Sigmoid colon (tissue), 7 donors: Measurements from ENCODE around the gene MSH5. TPM values are rescaled to one million over a fixed set of nuclear protein-coding genes. Genes with fewer than 3 reads are reported as not detected.
"Not testable (repeated sequence)": the region's sequence is repeated elsewhere in the genome, so short reads cannot be mapped to it uniquely, and the experiment has no call there.

Source experiments
- DNase-seq: peaks from one replicate; pipeline ENCODE4 v3.0.0-alpha.2; 2019
- H3K27ac ChIP-seq, 4 donors: fragments of 200-600 bp; sonication (generic); one replicate each; pipeline ENCODE4 v1.5.1; 2016 to 2019; ENCODE audit warnings: mild to moderate bottlenecking in 1 of 4
- H3K27me3 ChIP-seq, 3 donors: fragments of 200-600 bp; sonication (generic); one replicate each; pipeline ENCODE4 v1.5.1; 2019; ENCODE audit warnings: mild to moderate bottlenecking in 1 of 3
- H3K36me3 ChIP-seq, 4 donors: fragments of 200-600 bp; sonication (generic); one replicate each; pipeline ENCODE4 v1.5.1; 2016 to 2019
- H3K4me1 ChIP-seq, 4 donors: fragments of 200-600 bp; sonication (generic); one replicate each; pipeline ENCODE4 v1.5.1; 2017 to 2019
- H3K4me3 ChIP-seq, 4 donors: fragments of 200-600 bp; sonication (generic); one replicate each; pipeline ENCODE4 v1.5.1; 2017 to 2019; ENCODE audit warnings: mild to moderate bottlenecking in 2 of 4, moderate library complexity in 1 of 4
- H3K9me3 ChIP-seq, 4 donors: fragments of 200-600 bp in 3 of 4; sonication (generic) in 3 of 4; one replicate each; pipeline versions ENCODE4 v1.5.1 to v1.6.1; 2013 to 2019
- CTCF ChIP-seq, 4 experiments: fragments of 450-650 bp in 3 of 4; fragments of 200-600 bp in 1 of 4; IDR thresholded peaks; one replicate each; pipeline ENCODE4 v1.5.1; 2016 to 2019; ENCODE audit warnings: antibody characterized with exemption in 4 of 4, mild to moderate bottlenecking in 3 of 4, moderate library complexity in 2 of 4
- EP300 ChIP-seq, 4 donors: sonication (generic); formaldehyde crosslinking; IDR thresholded peaks; one replicate each; pipeline ENCODE4 v1.6.1; 2017; ENCODE audit warnings: antibody characterized with exemption in 4 of 4
- POLR2A ChIP-seq, 2 donors: fragments of 450-650 bp; IDR thresholded peaks; one replicate each; pipeline ENCODE4 v1.6.1; 2016; ENCODE audit warnings: antibody characterized with exemption in 2 of 2, mild to moderate bottlenecking in 2 of 2, moderate library complexity in 2 of 2
- POLR2AphosphoS5 ChIP-seq, 4 donors: sonication (generic); formaldehyde crosslinking; IDR thresholded peaks; one replicate each; pipeline ENCODE4 v1.6.1; 2017; ENCODE audit warnings: antibody characterized with exemption in 4 of 4
- WGBS, 2 donors: extraction: QIAGEN DNeasy Blood & Tissue Kit; methylation state at CpG; one replicate each; pipeline ENCODE4 v1.1.7; 2013; 5-methylcytosine and 5-hydroxymethylcytosine counted together
- intact Hi-C: fragments of 100-400 bp; cut with DNase I; formaldehyde crosslinking; loops from one replicate; pipeline ENCODE4 v1.15.1; 2023
- polyA plus RNA-seq, 3 donors: library from polyadenylated mRNA; stranded (reverse); fragments of 200-250 nt; gene quantifications; one replicate each; pipeline ENCODE4 v1.2.3, GENCODE V29; 2013
- total RNA-seq, 4 donors: library from RNA; depleted of rRNA; stranded (reverse); fragments of >200 nt; gene quantifications; one replicate each; pipeline ENCODE4 v1.1.0, GENCODE V29; 2016
- donor health status: healthy with polysubstance abuse.
- donor health status: Bipolar disorder and iron deficiency.
- donor health status: healthy.

MSH5 gene
- total and polyA plus RNA-seq, 7 donors, result 1.6 to 23.5 (median 5.7) TPM; not detected in 1

- 37 to 70% methylated on average over 5 of the region's 5 CpGs for WGBS, 2 donors
- DNase-seq, result no peak
- intact Hi-C loops, result no loop called here
- Histone ChIP-seq H3K9me3 (no peaks in the 10 kb centered on the region), H3K27ac (peak overlapping the region in 1 of 4 donors; percentile 94), H3K4me3 (no peak overlapping the region), H3K27me3 (no peaks in the 10 kb centered on the region), H3K36me3 (peaks cover 0 to 26% (median 0%) of the 10 kb centered on the region in 4 donors), H3K4me1 (peaks cover 0 to 22% (median 17%) of the 10 kb centered on the region in 4 donors)
- TF ChIP-seq EP300 (IDR thresholded peaks at IDR 0.05) (no peak), POLR2AphosphoS5 (IDR thresholded peaks at IDR 0.05) (no peak), CTCF (IDR thresholded peaks at IDR 0.05) (no peak), POLR2A (IDR thresholded peaks at IDR 0.05) (no peak)
Observed at GRCh38 chr6:31797588-31797987, 57.8 kb downstream of the MSH5 start.

GRCh38 chr6:31799781-31800180 lies 60.0 kb downstream of the MSH5 start:
- peaks cover 0 to 29% (median 0%) of the 10 kb centered on the region in 4 donors for H3K36me3 ChIP-seq
- H3K4me1 ChIP-seq, result peaks cover 0 to 13% (median 7%) of the 10 kb centered on the region in 4 donors
- TF ChIP-seq EP300 (IDR thresholded peaks at IDR 0.05), result no peak
- no peak for TF ChIP-seq CTCF (IDR thresholded peaks at IDR 0.05)
- no peak for TF ChIP-seq POLR2A (IDR thresholded peaks at IDR 0.05)
- TF ChIP-seq POLR2AphosphoS5 (IDR thresholded peaks at IDR 0.05), result no peak
- H3K27me3 ChIP-seq, result no peaks in the 10 kb centered on the region
- intact Hi-C loops, result no loop called here
- H3K9me3 ChIP-seq, result no peaks in the 10 kb centered on the region
- no peak for DNase-seq
- WGBS, 2 donors, result 83 to 88% methylated on average over 12 of the region's 12 CpGs
- H3K27ac ChIP-seq, result no peak overlapping the region
- H3K4me3 ChIP-seq, result no peak overlapping the region

GRCh38 chr6:31801031-31801927 lies 61.5 kb downstream of the MSH5 start:
- H3K4me3 ChIP-seq, H3K27ac ChIP-seq, DNase-seq, H3K27me3 ChIP-seq, H3K9me3 ChIP-seq, intact Hi-C loops: not testable (repeated sequence)
- Histone ChIP-seq H3K36me3 (peaks cover 0 to 29% (median 0%) of the 10 kb centered on the region in 4 donors), H3K4me1 (peaks cover 0 to 16% (median 12%) of the 10 kb centered on the region in 4 donors)
- 96 to 97% methylated on average over 8 of the region's 8 CpGs for WGBS, 2 donors

- TF ChIP-seq EP300 (IDR thresholded peaks at IDR 0.05), result no peak
- TF ChIP-seq POLR2A (IDR thresholded peaks at IDR 0.05), result no peak
- no peak for TF ChIP-seq CTCF (IDR thresholded peaks at IDR 0.05)
- TF ChIP-seq POLR2AphosphoS5 (IDR thresholded peaks at IDR 0.05), result no peak
- no peaks in the 10 kb centered on the region for H3K27me3 ChIP-seq
- intact Hi-C loops, result loop anchor here (1.0 kb wide), 1 partner anchor 16 kb away; no protein-coding TSS in a partner anchor
- peak overlapping the region; percentile 87 to 98 (median 92) for H3K27ac ChIP-seq
- 13 to 14% methylated on average over 7 of the region's 7 CpGs for WGBS, 2 donors
- H3K9me3 ChIP-seq, result no peaks in the 10 kb centered on the region
- no peak for DNase-seq
- H3K4me3 ChIP-seq, result peak overlapping the region; percentile 51 to 64 (median 58)
- H3K4me1 ChIP-seq, result peaks cover 0 to 25% (median 19%) of the 10 kb centered on the region in 4 donors
- peaks cover 0 to 21% (median 0%) of the 10 kb centered on the region in 4 donors for H3K36me3 ChIP-seq
Observed at GRCh38 chr6:31805939-31806469, 66.2 kb downstream of the MSH5 start.
